22Rv1 (cell line): ENCODE data around the gene ZFTA.
"Not testable (repeated sequence)": the region's sequence is repeated elsewhere in the genome, so short reads cannot be mapped to it uniquely, and the experiment has no call there.

Source experiments
- CTCF ChIP-seq: fragments of 450-650 bp; IDR thresholded peaks from 2 replicates; pipeline ENCODE4 v1.5.1; 2017; ENCODE audit warnings: mild to moderate bottlenecking
- ZFX ChIP-seq: fragments of 450-650 bp; IDR thresholded peaks from 2 replicates; pipeline ENCODE4 v1.6.1; 2017; ENCODE audit warnings: antibody characterized with exemption, borderline replicate concordance

GRCh38 chr11:63771741-63772318 lies 3.3 kb upstream of the ZFTA start:
- not testable (repeated sequence) for TF ChIP-seq CTCF, ZFX
